ENCODE data around the gene MLH3. TPM values are rescaled to one million over a fixed set of nuclear protein-coding genes. Genes with fewer than 3 reads are reported as not detected.

The MLH3 gene
- total RNA-seq, 1 experiment from 2014 or later, result 20.7 TPM

- DNase-seq (ENCODE audit: low read depth), result no peak
Observed at GRCh38 chr14:74985028-74985310, 66.3 kb downstream of the MLH3 start.

DNA sequence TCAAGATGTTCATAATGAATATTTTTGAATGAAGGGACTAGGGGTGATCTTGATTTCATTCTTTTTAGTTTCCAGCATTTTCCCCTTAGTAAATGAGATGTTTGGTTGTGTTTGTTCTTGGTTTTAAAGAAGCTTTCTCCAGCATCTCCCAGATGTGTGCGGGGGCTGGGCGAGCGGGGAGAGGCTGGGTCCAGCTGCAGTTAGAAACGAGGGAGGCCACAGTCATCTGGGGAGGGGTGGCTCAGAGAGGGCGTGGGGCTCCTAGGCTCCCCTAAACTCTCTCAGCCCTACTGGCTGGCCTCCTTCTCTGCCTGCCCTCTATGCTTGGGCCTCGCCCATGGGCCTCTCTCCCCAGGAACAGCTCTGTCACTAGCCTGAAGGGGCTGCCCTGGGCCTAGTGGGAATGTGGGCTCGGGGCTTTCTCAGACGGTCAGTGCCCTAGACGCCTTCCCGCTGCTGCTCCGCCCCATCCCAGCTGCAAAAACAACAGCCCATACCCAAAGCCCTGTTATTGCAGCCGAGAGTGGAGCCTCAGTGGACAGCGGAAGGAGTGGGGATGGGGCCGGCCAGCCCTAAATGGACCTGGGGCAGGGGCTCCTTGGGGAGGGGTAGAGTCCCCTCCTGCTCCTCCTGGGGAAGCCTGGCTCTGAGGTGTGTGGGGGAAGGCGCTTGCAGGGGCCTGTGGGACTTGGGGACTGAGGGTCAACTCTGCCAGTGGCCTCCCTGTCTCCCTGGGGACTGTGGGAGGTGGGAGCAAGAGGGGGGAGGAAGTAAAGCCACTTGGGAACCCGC, 66.8 kb downstream of the MLH3 start:
- DNase-seq (ENCODE audit: low read depth), result no peak

GRCh38 chr14:74983343-74983742, 67.9 kb downstream of the MLH3 start:
- peak; percentile 49 for DNase-seq (ENCODE audit: low read depth)

GRCh38 chr14:74982661-74983060, 68.6 kb downstream of the MLH3 start:
- no peak for DNase-seq (ENCODE audit: low read depth)

- no peak for DNase-seq (ENCODE audit: low read depth)
Observed at GRCh38 chr14:74981833-74982232, 69.4 kb downstream of the MLH3 start.

- no peak for DNase-seq (ENCODE audit: low read depth)
Observed at GRCh38 chr14:74981462-74981782, 69.8 kb downstream of the MLH3 start.

DNA sequence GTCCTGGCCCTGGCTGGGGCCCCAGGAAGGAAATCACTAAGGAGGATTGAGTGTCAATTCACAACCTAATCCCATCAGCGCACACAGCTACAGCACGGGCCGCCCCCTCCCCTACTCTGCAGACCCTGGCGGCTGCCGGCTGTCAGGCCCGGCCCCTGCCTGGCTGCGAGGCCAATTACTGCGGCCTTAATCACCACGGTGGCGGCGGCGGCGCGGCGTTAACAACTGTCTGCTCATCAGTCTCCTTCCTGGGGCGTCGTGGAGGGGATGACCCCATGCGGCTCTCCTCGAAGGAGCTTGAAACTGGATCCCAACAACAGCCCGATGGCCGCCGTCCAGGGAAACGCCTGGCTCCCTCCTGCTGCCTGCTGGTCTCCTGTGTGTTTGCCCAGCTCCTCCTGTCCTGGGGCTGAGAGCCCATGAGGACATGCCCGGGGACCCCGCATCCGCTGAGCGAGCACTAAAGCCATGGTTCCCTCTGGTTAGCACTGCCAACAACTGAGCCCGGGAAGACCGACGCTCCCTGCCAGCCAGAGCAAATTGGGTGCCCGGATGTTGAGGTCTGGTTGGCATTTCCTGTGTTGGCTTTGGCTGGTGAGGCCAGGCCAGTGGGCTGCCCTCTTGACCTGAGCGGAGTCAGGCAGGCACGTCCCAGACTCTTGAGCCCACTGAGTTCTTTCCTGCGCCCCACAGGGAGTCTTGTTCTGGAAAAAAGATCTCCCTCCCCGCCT, 70.4 kb downstream of the MLH3 start:
- peak; percentile 98 for DNase-seq (ENCODE audit: low read depth)

DNA sequence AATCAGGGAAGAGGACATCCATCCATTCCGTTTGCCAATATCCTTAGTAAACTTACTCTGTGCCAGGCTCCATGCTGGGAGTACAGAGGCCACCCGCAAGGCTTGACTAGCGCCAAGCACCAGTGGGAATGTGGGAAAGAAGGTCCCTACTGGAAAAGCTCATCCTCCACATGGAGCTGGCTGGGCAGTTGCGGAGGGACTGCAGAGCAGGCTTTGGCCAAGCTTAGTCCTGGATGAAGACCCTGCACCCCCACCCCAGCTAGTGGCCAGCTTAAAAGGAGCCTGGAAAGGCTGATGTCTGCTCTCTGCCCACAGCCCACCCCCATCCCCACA, 70.9 kb downstream of the MLH3 start:
- peak; percentile 51 for DNase-seq (ENCODE audit: low read depth)

- DNase-seq (ENCODE audit: low read depth), result peak; percentile 97
Observed at GRCh38 chr14:74979442-74980397, 71.5 kb downstream of the MLH3 start.

DNA sequence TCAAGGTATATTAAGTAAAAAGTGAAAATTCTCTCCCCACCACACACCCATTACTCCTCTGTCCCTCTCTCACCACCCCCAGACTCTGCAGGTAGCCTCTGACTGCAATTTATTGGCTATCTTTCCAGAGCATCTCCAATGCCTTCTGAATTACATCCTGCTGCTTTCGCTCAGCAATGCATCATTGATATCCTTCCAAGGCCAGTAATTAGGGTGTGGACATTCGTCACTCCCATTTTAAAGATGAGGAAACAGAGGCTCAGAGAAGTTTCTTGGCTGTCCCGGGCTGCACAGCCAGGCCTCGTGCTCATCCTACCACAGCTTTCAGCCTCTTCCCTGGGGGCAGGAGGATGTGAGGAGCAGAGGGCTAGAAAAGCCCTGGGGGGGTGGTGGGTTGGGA, 72.2 kb downstream of the MLH3 start:
- DNase-seq (ENCODE audit: low read depth), result no peak

- DNase-seq (ENCODE audit: low read depth), result no peak
Observed at GRCh38 chr14:74978416-74978947, 72.8 kb downstream of the MLH3 start.

DNA sequence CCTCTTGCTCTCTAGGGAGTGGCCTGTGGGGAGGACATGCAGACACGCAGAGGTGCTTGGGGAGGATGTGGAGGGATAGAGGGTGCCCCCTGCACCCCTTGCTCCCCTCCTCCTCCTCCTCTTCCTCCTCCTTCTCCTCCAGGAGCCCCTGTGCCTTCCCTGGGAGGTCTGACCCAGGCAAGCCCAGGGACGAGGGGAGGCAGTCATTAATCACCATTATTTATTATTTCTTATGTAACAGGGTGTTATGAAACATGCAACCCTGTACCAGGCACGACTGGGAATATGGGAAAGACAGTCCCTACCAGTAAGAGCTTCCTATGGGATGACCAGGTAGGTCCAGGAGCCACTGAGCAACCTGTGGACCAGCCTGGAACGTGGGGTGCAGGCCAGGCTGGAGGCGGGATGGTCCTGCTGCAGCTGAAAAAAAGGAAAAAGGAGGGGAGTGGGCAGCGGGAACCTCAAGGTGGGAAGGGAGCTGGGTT, 73.3 kb downstream of the MLH3 start:
- no peak for DNase-seq (ENCODE audit: low read depth)

GRCh38 chr14:74977164-74977900, 73.9 kb downstream of the MLH3 start:
- no peak for DNase-seq (ENCODE audit: low read depth)

DNA sequence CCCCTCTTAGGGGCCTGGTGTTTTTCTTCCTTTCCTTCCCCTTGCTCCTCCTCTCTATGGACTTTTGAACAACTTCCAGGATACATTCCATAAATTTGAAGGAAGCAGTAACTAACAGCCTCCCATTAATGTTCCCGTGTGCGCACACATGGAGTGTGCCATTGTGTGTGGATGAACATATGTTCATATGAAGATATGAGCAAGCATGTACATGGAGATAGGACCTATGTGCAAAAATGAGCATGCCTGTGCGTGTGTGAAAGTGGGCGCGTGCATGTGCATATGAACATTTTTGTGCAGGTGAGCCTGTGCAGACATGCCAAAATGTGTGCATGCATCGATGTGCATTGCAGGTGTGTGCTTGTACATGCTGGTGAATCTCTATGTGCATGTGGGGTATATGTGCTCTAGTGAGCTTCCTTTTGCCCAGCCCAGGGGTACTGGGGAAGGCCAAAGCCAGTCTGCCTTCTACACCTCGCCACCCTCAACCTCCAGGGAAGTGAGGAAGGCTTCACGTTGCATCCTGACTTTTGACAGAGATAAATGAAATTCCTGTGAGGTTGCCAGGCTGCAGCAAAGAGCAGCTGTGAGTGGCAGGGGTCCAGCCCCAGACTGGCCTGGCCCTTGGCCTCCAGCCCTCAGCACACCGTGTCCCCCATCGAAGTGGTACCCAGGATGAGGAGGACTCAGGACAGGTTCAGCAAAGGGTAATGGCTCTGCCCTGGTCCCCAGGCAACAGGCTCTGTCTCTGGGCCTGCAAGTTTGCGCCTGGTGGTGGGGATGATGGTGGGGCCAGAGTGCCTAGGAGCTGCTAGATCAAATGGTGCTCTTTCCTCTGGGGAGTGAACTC, 74.8 kb downstream of the MLH3 start:
- DNase-seq (ENCODE audit: low read depth), result no peak

DNA sequence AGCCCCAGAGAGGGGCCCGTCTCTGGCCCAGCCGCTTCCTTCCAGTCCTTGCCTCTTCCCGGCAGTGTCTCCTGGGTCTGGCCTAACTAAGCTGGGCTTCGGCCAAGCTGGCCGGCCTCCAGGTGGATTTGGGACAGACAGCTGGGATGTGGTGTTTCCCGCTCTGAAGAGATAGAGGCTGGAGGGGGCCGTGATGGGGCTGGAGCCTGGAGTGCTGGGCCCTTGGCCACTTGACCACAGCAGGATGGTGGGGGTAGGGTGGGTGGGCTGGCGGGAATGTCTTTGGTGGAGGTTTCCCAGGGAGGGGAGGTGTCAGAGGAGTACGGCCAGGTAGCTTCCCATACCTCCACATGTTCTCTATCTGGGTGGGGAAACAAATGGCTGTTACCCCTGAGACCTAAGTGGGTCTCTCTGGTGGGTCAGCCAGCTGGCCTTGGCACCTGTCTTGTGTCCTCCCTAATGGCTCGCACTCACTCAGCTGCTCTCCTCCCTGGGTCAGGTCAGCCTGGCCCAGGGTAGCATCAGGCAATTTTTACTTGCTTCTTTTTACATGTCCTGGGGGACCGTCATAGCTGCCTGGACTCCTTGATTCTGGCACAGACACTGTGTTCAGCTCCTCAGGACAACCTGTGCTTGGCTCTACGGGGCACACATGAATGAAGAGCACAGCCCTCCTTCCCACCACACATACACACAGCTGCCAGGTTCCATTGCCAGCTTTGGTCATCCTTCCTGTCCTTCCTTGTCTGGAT, 76.0 kb downstream of the MLH3 start:
- DNase-seq (ENCODE audit: low read depth), result peak; percentile 83

- peak; percentile 37 for DNase-seq (ENCODE audit: low read depth)
Observed at GRCh38 chr14:74974364-74975058, 76.8 kb downstream of the MLH3 start.

- DNase-seq (ENCODE audit: low read depth), result no peak
Observed at GRCh38 chr14:74973905-74974363, 77.3 kb downstream of the MLH3 start.

- DNase-seq (ENCODE audit: low read depth), result no peak
Observed at GRCh38 chr14:74973003-74973653, 78.1 kb downstream of the MLH3 start.

Measured in LHCN-M2 (cell line).